Activated naive CD4-positive, alpha-beta T cell treated with anti-CD3 and anti-CD28 coated beads, Interleukin-2, amount 10 ng/mL, durations not matched to agents 7 days and 5 days (primary cell): ENCODE measurements around the gene AUTS2.

Experiments used
- CTCF ChIA-PET: fragments of 350-600 bp; sonication (Branson Sonifier 250); formaldehyde crosslinking; loops from one replicate; lab custom pipeline; 2021; ENCODE audit warnings: antibody characterized with exemption; lab: Charles Lee
- DNase-seq: peaks from one replicate; pipeline ENCODE4 v3.0.0-alpha.2; 2020
- H3K27ac Mint-ChIP-seq: one replicate; pipeline ENCODE4 v1.8.0; 2021; ENCODE audit warnings: mild to moderate bottlenecking, moderate library complexity, mixed read lengths
- H3K27me3 Mint-ChIP-seq: one replicate; pipeline ENCODE4 v1.8.0; 2021; ENCODE audit warnings: mild to moderate bottlenecking, mixed read lengths
- H3K36me3 Mint-ChIP-seq: one replicate; pipeline ENCODE4 v1.8.0; 2021; ENCODE audit warnings: mixed read lengths
- H3K4me1 Mint-ChIP-seq: one replicate; pipeline ENCODE4 v1.8.0; 2021; ENCODE audit warnings: mixed read lengths
- H3K4me3 Mint-ChIP-seq: one replicate; pipeline ENCODE4 v1.8.0; 2021; ENCODE audit warnings: mild to moderate bottlenecking, moderate library complexity, mixed read lengths
- H3K9me3 Mint-ChIP-seq: one replicate; pipeline ENCODE4 v1.8.0; 2021; ENCODE audit warnings: mixed read lengths

AUTS2 gene

DNA sequence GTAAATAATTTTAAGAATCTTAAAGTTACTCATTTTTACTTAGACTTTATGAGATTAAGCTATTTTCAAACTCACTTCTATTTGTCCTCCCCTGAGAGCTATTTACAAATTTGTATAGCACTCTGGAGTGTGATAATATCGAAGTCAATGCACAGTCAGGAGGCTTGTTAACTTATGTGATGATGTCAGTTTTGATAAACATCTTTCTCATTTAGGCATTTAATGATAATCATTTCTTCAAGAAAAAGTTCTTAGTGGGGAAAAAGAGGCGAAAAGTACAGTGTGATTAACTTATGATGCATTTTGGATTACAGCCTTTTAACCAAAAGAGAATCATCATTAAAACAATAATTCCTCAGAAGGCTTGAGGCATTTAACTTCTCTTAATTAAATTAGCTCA lies 468.6 kb downstream of the AUTS2 start:
- H3K9me3 Mint-ChIP-seq = no peaks in the 10 kb centered on the region
- H3K27me3 Mint-ChIP-seq = no peaks in the 10 kb centered on the region
- no peaks in the 10 kb centered on the region for H3K36me3 Mint-ChIP-seq
- no peak overlapping the region for H3K4me3 Mint-ChIP-seq
- no peak overlapping the region for H3K27ac Mint-ChIP-seq
- no peaks in the 10 kb centered on the region for H3K4me1 Mint-ChIP-seq
- DNase-seq = no peak
- CTCF ChIA-PET = no interaction called here

DNA sequence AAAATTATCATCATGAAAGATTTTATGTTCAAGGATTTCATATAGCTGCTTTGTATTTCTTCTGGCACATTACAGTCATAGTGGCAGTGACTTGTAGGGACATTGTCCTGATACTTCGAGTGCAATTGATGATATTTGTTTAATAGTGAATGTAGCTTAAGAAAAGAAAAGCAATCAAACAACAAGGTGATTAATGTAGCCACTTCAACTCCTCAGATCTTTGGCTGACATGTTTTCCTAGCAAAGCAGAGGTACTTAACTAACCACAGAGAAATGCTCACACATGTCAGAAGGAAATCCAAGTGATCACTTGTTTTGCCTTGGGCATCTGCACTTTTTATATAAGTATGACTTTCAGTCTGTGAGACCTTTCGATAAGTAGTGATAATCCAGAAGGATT lies 470.3 kb downstream of the AUTS2 start:
- no peaks in the 10 kb centered on the region for H3K27me3 Mint-ChIP-seq
- no peak for DNase-seq
- no peaks in the 10 kb centered on the region for H3K36me3 Mint-ChIP-seq
- no peak overlapping the region for H3K4me3 Mint-ChIP-seq
- H3K4me1 Mint-ChIP-seq = no peaks in the 10 kb centered on the region
- CTCF ChIA-PET = no interaction called here
- no peak overlapping the region for H3K27ac Mint-ChIP-seq
- no peaks in the 10 kb centered on the region for H3K9me3 Mint-ChIP-seq

- H3K27me3 Mint-ChIP-seq = no peaks in the 10 kb centered on the region
- DNase-seq = no peak
- no peaks in the 10 kb centered on the region for H3K9me3 Mint-ChIP-seq
- no peak overlapping the region for H3K4me3 Mint-ChIP-seq
- no peak overlapping the region for H3K27ac Mint-ChIP-seq
- CTCF ChIA-PET = no interaction called here
- no peaks in the 10 kb centered on the region for H3K36me3 Mint-ChIP-seq
- no peaks in the 10 kb centered on the region for H3K4me1 Mint-ChIP-seq
These were observed 471.7 kb downstream of the AUTS2 start for GRCh38 chr7:70069977-70070376.

GRCh38 chr7:70071766-70072165 lies 473.5 kb downstream of the AUTS2 start:
- Mint-ChIP-seq H3K27ac (no peak overlapping the region), H3K36me3 (no peaks in the 10 kb centered on the region), H3K9me3 (no peaks in the 10 kb centered on the region), H3K27me3 (no peaks in the 10 kb centered on the region), H3K4me3 (no peak overlapping the region), H3K4me1 (no peaks in the 10 kb centered on the region)
- CTCF ChIA-PET = no interaction called here
- DNase-seq = no peak

GRCh38 chr7:70072220-70072619 lies 473.9 kb downstream of the AUTS2 start:
- Mint-ChIP-seq H3K9me3 (no peaks in the 10 kb centered on the region), H3K27ac (no peak overlapping the region), H3K4me1 (no peaks in the 10 kb centered on the region), H3K4me3 (no peak overlapping the region), H3K27me3 (no peaks in the 10 kb centered on the region), H3K36me3 (no peaks in the 10 kb centered on the region)
- DNase-seq = no peak
- CTCF ChIA-PET = no interaction called here

GRCh38 chr7:70076325-70076724 lies 478.1 kb downstream of the AUTS2 start:
- Mint-ChIP-seq H3K4me1 (no peaks in the 10 kb centered on the region), H3K36me3 (no peaks in the 10 kb centered on the region), H3K27me3 (no peaks in the 10 kb centered on the region), H3K27ac (no peak overlapping the region), H3K9me3 (no peaks in the 10 kb centered on the region), H3K4me3 (no peak overlapping the region)
- CTCF ChIA-PET = no interaction called here
- DNase-seq = no peak

DNA sequence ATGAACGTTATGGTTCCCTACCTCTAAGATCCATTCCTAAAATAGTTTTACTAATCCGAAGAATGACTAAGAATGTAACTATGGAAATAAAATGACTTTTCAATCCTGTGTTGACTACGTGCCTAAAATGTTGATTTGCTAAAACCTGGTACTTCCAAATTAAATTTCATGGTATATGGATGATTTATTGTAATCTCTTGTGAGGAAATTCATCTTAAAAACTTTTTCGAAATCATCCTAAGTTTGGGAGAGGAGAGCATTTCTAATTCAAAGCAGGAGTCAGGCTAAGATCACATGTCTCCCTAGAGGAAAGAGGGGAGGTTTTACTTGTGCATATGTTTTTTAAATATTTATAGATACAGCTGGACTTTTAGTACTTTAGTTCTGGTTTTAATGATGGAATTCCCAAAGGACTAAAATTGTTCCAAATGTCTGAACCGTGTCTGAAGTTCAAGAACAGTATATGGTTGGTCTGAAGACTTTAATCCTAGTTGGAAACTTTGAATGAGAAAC lies 483.9 kb downstream of the AUTS2 start:
- Mint-ChIP-seq H3K4me1 (no peaks in the 10 kb centered on the region), H3K36me3 (no peaks in the 10 kb centered on the region), H3K9me3 (no peaks in the 10 kb centered on the region), H3K4me3 (no peak overlapping the region), H3K27me3 (no peaks in the 10 kb centered on the region), H3K27ac (no peak overlapping the region)
- CTCF ChIA-PET = no interaction called here
- no peak for DNase-seq

DNA sequence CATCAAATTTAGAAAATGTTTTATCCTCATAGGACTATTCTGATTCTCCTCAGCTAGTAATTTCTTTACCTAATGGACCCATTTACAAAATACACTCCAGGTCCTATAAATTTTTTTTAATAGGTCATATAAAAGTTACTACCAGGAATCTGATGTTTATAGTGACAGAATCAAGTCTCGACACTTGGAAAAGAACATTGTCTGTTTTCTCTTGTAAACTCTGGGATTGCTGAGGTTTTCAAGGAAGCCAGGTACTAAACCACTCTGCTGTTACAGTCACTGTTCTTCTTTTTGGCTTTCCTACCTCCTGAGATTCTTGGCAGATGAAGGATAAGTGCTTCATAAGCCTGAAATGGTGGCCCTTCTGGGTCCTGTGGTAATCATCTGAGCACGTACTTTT lies 493.1 kb downstream of the AUTS2 start:
- H3K4me3 Mint-ChIP-seq = no peak overlapping the region
- H3K9me3 Mint-ChIP-seq = no peaks in the 10 kb centered on the region
- H3K36me3 Mint-ChIP-seq = no peaks in the 10 kb centered on the region
- no peak overlapping the region for H3K27ac Mint-ChIP-seq
- no peak for DNase-seq
- H3K4me1 Mint-ChIP-seq = no peaks in the 10 kb centered on the region
- H3K27me3 Mint-ChIP-seq = no peaks in the 10 kb centered on the region
- CTCF ChIA-PET = no interaction called here

DNA sequence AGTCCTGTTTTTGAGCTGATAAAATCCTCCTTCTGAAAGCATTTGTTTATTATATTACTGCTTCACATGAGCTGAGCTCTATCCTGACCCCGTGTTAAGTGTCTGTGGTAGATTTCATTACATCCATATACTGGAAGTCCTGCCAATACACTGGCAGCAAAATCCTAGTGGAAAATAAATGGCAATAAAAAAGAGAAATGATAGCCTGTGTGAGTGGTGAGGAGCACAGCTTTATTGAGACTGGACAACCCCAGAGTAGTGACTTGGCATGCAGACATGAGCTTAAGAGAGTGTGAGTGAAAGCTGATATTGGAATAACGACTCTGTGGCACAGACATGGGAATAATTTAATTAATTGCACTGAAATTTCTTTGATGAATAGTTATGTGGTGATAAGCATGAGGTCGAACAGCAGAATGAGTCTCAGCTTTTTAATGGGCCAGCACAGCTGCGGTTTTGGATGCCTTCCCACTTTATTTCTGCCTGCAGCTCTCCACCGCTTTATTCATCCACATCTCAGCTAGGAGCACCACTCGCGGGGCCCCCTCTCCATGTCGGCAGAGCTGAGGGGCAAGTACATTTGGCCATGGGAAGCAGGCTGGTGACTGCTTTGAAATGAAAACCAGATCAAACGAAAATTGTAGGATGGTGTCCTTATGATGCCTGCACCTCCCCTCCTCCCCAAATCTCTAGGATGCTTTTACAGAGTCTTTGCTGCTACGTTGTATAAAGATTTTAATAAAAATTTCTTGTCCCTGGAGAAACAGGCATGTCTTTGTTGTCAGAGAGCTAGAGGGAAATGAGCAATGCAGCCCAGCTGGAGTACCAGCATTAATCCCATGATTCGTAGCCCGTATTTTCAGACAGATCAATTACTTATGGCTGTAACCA lies 494.3 kb downstream of the AUTS2 start:
- no peaks in the 10 kb centered on the region for H3K4me1 Mint-ChIP-seq
- CTCF ChIA-PET = no interaction called here
- H3K36me3 Mint-ChIP-seq = no peaks in the 10 kb centered on the region
- H3K27me3 Mint-ChIP-seq = no peaks in the 10 kb centered on the region
- no peaks in the 10 kb centered on the region for H3K9me3 Mint-ChIP-seq
- DNase-seq = no peak
- no peak overlapping the region for H3K27ac Mint-ChIP-seq
- H3K4me3 Mint-ChIP-seq = no peak overlapping the region

DNA sequence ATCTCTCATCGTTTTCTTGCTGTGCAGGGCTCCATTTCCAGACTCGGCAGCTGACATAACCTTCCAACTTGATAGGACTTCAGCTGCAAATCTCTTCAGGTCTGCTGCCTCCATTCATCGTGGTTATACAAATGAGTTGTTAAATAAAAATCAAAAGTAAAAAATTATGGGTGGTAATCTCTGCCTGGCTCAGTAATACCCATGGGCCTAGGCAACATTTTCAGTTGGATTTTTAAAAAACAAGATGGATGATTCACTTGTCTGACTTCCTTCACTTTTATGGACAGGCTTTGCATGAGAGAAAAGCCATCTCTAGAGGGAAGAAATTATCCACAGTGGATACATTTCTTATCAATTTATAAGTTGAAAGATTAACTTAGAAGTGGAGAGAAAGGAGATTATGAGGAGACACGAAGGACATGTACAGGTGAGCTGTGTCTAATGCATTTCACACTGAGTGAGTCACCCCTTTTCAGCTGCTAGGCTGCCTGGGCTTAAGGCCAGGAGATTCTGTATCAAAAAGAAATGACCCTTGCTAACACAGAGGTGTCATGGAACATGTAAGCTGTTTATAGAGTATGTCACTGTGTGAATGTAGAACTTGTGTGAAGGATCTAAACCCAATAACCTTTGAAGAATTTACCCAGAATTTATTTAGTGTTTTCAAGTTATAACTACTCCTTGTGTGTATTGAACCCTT lies 495.1 kb downstream of the AUTS2 start:
- H3K4me1 Mint-ChIP-seq = no peaks in the 10 kb centered on the region
- no peaks in the 10 kb centered on the region for H3K27me3 Mint-ChIP-seq
- no peaks in the 10 kb centered on the region for H3K9me3 Mint-ChIP-seq
- no peak overlapping the region for H3K27ac Mint-ChIP-seq
- CTCF ChIA-PET = no interaction called here
- H3K36me3 Mint-ChIP-seq = no peaks in the 10 kb centered on the region
- no peak for DNase-seq
- H3K4me3 Mint-ChIP-seq = no peak overlapping the region

DNA sequence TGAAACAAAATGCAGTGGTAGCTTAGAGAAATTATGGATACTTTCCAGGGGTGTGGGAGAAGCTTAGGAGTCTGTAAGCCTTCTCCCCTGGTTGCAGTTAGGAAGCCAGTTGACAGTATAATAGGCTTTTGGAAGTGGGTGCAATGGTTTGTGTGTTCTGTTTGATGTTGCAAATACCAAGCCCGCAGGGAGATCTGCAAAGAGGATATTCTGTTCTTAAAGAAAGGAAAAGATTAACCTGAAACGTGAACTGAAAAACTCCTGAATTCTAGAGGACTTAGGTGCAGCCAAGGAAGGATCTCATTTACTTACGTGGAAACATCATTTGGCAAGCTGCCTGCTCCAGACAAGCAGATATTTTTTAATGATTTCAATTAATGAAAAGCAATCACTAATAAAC lies 496.6 kb downstream of the AUTS2 start:
- Mint-ChIP-seq H3K27me3 (no peaks in the 10 kb centered on the region), H3K27ac (no peak overlapping the region), H3K36me3 (no peaks in the 10 kb centered on the region), H3K9me3 (no peaks in the 10 kb centered on the region), H3K4me1 (no peaks in the 10 kb centered on the region), H3K4me3 (no peak overlapping the region)
- CTCF ChIA-PET = no interaction called here
- no peak for DNase-seq

DNA sequence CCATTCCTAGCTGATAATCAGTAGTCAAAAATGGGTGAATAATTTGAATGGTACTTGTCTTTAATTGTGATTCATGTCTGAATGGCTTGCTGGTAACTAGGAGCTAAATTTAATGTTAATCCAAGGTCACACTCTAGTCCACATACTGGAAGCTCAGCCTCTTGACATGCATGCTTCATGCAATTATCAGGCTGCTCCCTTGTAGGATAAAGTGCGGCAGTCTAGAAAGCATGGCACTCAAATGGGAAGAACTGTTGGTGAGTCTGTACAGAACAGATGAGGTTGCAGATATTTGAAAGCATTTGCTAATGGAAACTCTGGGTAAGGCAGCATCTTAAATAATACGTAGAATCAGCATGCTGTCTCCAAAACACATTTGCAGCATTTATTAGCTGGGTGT lies 499.4 kb downstream of the AUTS2 start:
- Mint-ChIP-seq H3K4me1 (no peaks in the 10 kb centered on the region), H3K4me3 (no peak overlapping the region), H3K27ac (no peak overlapping the region), H3K36me3 (no peaks in the 10 kb centered on the region), H3K9me3 (no peaks in the 10 kb centered on the region), H3K27me3 (no peaks in the 10 kb centered on the region)
- no peak for DNase-seq
- CTCF ChIA-PET = no interaction called here

GRCh38 chr7:70098133-70098561 lies 499.9 kb downstream of the AUTS2 start:
- no peak overlapping the region for H3K4me3 Mint-ChIP-seq
- H3K9me3 Mint-ChIP-seq = no peaks in the 10 kb centered on the region
- no peaks in the 10 kb centered on the region for H3K4me1 Mint-ChIP-seq
- no peak overlapping the region for H3K27ac Mint-ChIP-seq
- no peaks in the 10 kb centered on the region for H3K36me3 Mint-ChIP-seq
- no peaks in the 10 kb centered on the region for H3K27me3 Mint-ChIP-seq
- CTCF ChIA-PET = no interaction called here
- no peak for DNase-seq

GRCh38 chr7:70098905-70099672 lies 500.8 kb downstream of the AUTS2 start:
- no peak for DNase-seq
- no peak overlapping the region for H3K27ac Mint-ChIP-seq
- CTCF ChIA-PET = no interaction called here

More at GRCh38 chr7:70098905-70099672, 500.8 kb downstream of the AUTS2 start:
- H3K27me3 Mint-ChIP-seq = no peaks in the 10 kb centered on the region
- no peaks in the 10 kb centered on the region for H3K4me1 Mint-ChIP-seq
- no peaks in the 10 kb centered on the region for H3K36me3 Mint-ChIP-seq
- no peaks in the 10 kb centered on the region for H3K9me3 Mint-ChIP-seq
- H3K4me3 Mint-ChIP-seq = no peak overlapping the region
